PFSK-1 (cell line): ENCODE measurements around the gene SPDYE3.

Experiments used
- FOXP2 ChIP-seq: optimal IDR thresholded peaks from 2 replicates; pipeline ENCODE3; 2011; ENCODE audit warnings: borderline replicate concordance, control low read depth, inconsistent platforms; ENCODE audit not compliant: insufficient read depth; ENCODE audit errors: extremely low read length, extremely low read depth
- POLR2AphosphoS5 ChIP-seq: IDR thresholded peaks from 2 replicates; pipeline ENCODE4 v1.6.1; 2012; ENCODE audit warnings: low read depth, mild to moderate bottlenecking, control low read depth, low read length, moderate library complexity
- SIN3A ChIP-seq: IDR thresholded peaks from 2 replicates; pipeline ENCODE4 v1.6.1; 2012; ENCODE audit warnings: mild to moderate bottlenecking, low read length, moderate library complexity, borderline replicate concordance; ENCODE audit not compliant: insufficient read depth
- TAF1 ChIP-seq: IDR thresholded peaks from 2 replicates; pipeline ENCODE4 v1.6.1; 2012; ENCODE audit warnings: low read length, control low read depth, borderline replicate concordance; ENCODE audit not compliant: insufficient read depth
- TF ChIP-seq, protein P1 (sequence below), 2 experiments: IDR thresholded peaks; 2 replicates each; pipeline versions ENCODE4 v1.6.1 to v1.8.0; 2011 to 2012; ENCODE audit warnings: low read depth in 2 of 2, low read length in 2 of 2, control low read depth in 1 of 2, inconsistent platforms in 1 of 2, mild to moderate bottlenecking in 1 of 2, moderate library complexity in 1 of 2; ENCODE audit not compliant: insufficient read depth in 1 of 2

- TF ChIP-seq TAF1 (no peak), POLR2AphosphoS5 (no peak), SIN3A (no peak), FOXP2 (no peak)
- TF ChIP-seq, protein P1, sequence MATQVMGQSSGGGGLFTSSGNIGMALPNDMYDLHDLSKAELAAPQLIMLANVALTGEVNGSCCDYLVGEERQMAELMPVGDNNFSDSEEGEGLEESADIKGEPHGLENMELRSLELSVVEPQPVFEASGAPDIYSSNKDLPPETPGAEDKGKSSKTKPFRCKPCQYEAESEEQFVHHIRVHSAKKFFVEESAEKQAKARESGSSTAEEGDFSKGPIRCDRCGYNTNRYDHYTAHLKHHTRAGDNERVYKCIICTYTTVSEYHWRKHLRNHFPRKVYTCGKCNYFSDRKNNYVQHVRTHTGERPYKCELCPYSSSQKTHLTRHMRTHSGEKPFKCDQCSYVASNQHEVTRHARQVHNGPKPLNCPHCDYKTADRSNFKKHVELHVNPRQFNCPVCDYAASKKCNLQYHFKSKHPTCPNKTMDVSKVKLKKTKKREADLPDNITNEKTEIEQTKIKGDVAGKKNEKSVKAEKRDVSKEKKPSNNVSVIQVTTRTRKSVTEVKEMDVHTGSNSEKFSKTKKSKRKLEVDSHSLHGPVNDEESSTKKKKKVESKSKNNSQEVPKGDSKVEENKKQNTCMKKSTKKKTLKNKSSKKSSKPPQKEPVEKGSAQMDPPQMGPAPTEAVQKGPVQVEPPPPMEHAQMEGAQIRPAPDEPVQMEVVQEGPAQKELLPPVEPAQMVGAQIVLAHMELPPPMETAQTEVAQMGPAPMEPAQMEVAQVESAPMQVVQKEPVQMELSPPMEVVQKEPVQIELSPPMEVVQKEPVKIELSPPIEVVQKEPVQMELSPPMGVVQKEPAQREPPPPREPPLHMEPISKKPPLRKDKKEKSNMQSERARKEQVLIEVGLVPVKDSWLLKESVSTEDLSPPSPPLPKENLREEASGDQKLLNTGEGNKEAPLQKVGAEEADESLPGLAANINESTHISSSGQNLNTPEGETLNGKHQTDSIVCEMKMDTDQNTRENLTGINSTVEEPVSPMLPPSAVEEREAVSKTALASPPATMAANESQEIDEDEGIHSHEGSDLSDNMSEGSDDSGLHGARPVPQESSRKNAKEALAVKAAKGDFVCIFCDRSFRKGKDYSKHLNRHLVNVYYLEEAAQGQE (IDR thresholded peaks at IDR 0.05; ENCODE audit: insufficient read depth in 1 of 2, low read depth in 2 of 2, low read length in 2 of 2), result no peak
Measured at GRCh38 chr7:100266576-100267354, 40.7 kb upstream of the SPDYE3 start.
